Measurements from ENCODE around the gene UNC93B1.
A peak's percentile ranks its signal among the peaks of the same experiment; 100 is the strongest.

Gene UNC93B1

GRCh38 chr11:68040101-68040956 is 36.4 kb upstream of the UNC93B1 start:
- peak; percentile 64 for DNase-seq (ENCODE audit: low spot score)

- no peak for DNase-seq (ENCODE audit: low spot score)
Measured at GRCh38 chr11:68039526-68040086, 35.7 kb upstream of the UNC93B1 start.

GRCh38 chr11:68038718-68039525 is 35.0 kb upstream of the UNC93B1 start, which contains the start of gene TCIRG1:
Gene TCIRG1, plus strand, starts transcription at chr11:68039025. Its CDS starts 2,247 bp downstream, at chr11:68041272.
- peak; percentile 95 for DNase-seq (ENCODE audit: low spot score)

GRCh38 chr11:68038226-68038717 is 34.4 kb upstream of the UNC93B1 start:
- no peak for DNase-seq (ENCODE audit: low spot score)

- no peak for DNase-seq (ENCODE audit: low spot score)
Measured at GRCh38 chr11:68037411-68038225, 33.7 kb upstream of the UNC93B1 start.

GRCh38 chr11:68036717-68037239 is 32.9 kb upstream of the UNC93B1 start:
- no peak for DNase-seq (ENCODE audit: low spot score)

- DNase-seq (ENCODE audit: low spot score): no peak
Measured at GRCh38 chr11:68036141-68036716, 32.3 kb upstream of the UNC93B1 start.

- DNase-seq (ENCODE audit: low spot score): no peak
Measured at GRCh38 chr11:68035266-68035876, 31.5 kb upstream of the UNC93B1 start.

GRCh38 chr11:68033708-68034045 is 29.8 kb upstream of the UNC93B1 start:
- DNase-seq (ENCODE audit: low spot score): no peak

- no peak for DNase-seq (ENCODE audit: low spot score)
Measured at GRCh38 chr11:68032997-68033707, 29.3 kb upstream of the UNC93B1 start.

GRCh38 chr11:68032003-68032402 is 28.1 kb upstream of the UNC93B1 start:
- DNase-seq (ENCODE audit: low spot score): no peak

GRCh38 chr11:68031144-68031464 is 27.2 kb upstream of the UNC93B1 start:
- DNase-seq (ENCODE audit: low spot score): no peak

GRCh38 chr11:68030318-68031143 is 26.6 kb upstream of the UNC93B1 start, which contains the start of gene NDUFS8:
Gene NDUFS8, plus strand, starts transcription at chr11:68030681. Its CDS starts 1,471 bp downstream, at chr11:68032152.
- peak; percentile 100 for DNase-seq (ENCODE audit: low spot score)

- no peak for DNase-seq (ENCODE audit: low spot score)
Measured at GRCh38 chr11:68028802-68029545, 25.1 kb upstream of the UNC93B1 start.

- DNase-seq (ENCODE audit: low spot score): no peak
Measured at GRCh38 chr11:68027667-68028066, 23.8 kb upstream of the UNC93B1 start.

- no peak for DNase-seq (ENCODE audit: low spot score)
Measured at GRCh38 chr11:68026391-68027105, 22.7 kb upstream of the UNC93B1 start.

GRCh38 chr11:68025047-68025446 is 21.1 kb upstream of the UNC93B1 start:
- no peak for DNase-seq (ENCODE audit: low spot score)

GRCh38 chr11:68024508-68024907 is 20.6 kb upstream of the UNC93B1 start:
- DNase-seq (ENCODE audit: low spot score): no peak
